Dedifferentiated amniotic fluid mesenchymal stem cell (primary cell): ENCODE measurements around the gene FAT2.

ENCODE experiments used
- DNase-seq: peaks from one replicate; pipeline ENCODE4 v3.0.0-alpha.2; 2016; ENCODE audit errors: extremely low spot score

FAT2 gene

GRCh38 chr5:151591144-151591819, at the start of gene FAT2:
Gene FAT2, minus strand, starts transcription at chr5:151591331. Its CDS starts 22,400 bp downstream, at chr5:151568931.
- DNase-seq: no peak

GRCh38 chr5:151638619-151639018, 47.5 kb upstream of the FAT2 start:
- no peak for DNase-seq

- DNase-seq: no peak
Measured at GRCh38 chr5:151637676-151638075, 46.5 kb upstream of the FAT2 start.

- no peak for DNase-seq
Measured at GRCh38 chr5:151633892-151634291, 42.8 kb upstream of the FAT2 start.

GRCh38 chr5:151632941-151633340, 41.8 kb upstream of the FAT2 start:
- DNase-seq: no peak

GRCh38 chr5:151632524-151632923, 41.4 kb upstream of the FAT2 start:
- no peak for DNase-seq

- no peak for DNase-seq
Measured at GRCh38 chr5:151631941-151632340, 40.8 kb upstream of the FAT2 start.

GRCh38 chr5:151630088-151630487, 39.0 kb upstream of the FAT2 start:
- DNase-seq: no peak

- peak; percentile 74 for DNase-seq
Measured at GRCh38 chr5:151628112-151628823, 37.1 kb upstream of the FAT2 start.

GRCh38 chr5:151627650-151628049, 36.5 kb upstream of the FAT2 start:
- DNase-seq: no peak

- DNase-seq: no peak
Measured at GRCh38 chr5:151625285-151625684, 34.2 kb upstream of the FAT2 start.

GRCh38 chr5:151624476-151624875, 33.3 kb upstream of the FAT2 start:
- DNase-seq: no peak

GRCh38 chr5:151622367-151623088, 31.4 kb upstream of the FAT2 start:
- DNase-seq: no peak

GRCh38 chr5:151620461-151620840, 29.3 kb upstream of the FAT2 start:
- DNase-seq: no peak

- no peak for DNase-seq
Measured at GRCh38 chr5:151619812-151620460, 28.8 kb upstream of the FAT2 start.

- no peak for DNase-seq
Measured at GRCh38 chr5:151618907-151619306, 27.8 kb upstream of the FAT2 start.

GRCh38 chr5:151617841-151618710, 26.9 kb upstream of the FAT2 start:
- DNase-seq: no peak

GRCh38 chr5:151617383-151617840, 26.3 kb upstream of the FAT2 start:
- DNase-seq: no peak

- DNase-seq: no peak
Measured at GRCh38 chr5:151615431-151615830, 24.3 kb upstream of the FAT2 start.

GRCh38 chr5:151614565-151614964, 23.4 kb upstream of the FAT2 start:
- DNase-seq: no peak
